ENCODE data around the gene AP5Z1. TPM values are rescaled to one million over a fixed set of nuclear protein-coding genes. Genes with fewer than 3 reads are reported as not detected.

Gene AP5Z1
- polyA plus RNA-seq, 3 donors = 30.8 to 75.2 (median 33.8) TPM

- peak overlapping the region in 1 of 7 donors; percentile 21 for H3K27ac Mint-ChIP-seq
- no peak overlapping the region for H3K27ac ChIP-seq (ENCODE audit: low read depth in 1 of 2, low read length in 2 of 2)
- 83% methylated on average over 16 of the region's 23 CpGs for WGBS (ENCODE audit: insufficient coverage)
- no peaks in the 10 kb centered on the region for H3K27me3 Mint-ChIP-seq (ENCODE audit: low read depth in 3 of 3)
- H3K27me3 ChIP-seq (ENCODE audit: control insufficient read depth in 2 of 2, insufficient read depth in 2 of 2, low read length in 2 of 2) = no peaks in the 10 kb centered on the region
- peaks cover 0 to 25% of the 10 kb centered on the region in 2 donors for H3K36me3 ChIP-seq (replicated peaks in 1 of 2; ENCODE audit: control insufficient read depth in 1 of 2, insufficient read depth in 2 of 2, low read length in 2 of 2)
- peaks cover 98% of the 10 kb centered on the region for H3K79me2 ChIP-seq (ENCODE audit: insufficient read depth, low read length)
- DNase-seq = no peak
- H3K4me2 ChIP-seq (replicated peaks; ENCODE audit: extremely low read depth, low read length, poor library complexity, severe bottlenecking) = no peak overlapping the region
- H3K4me1 ChIP-seq (ENCODE audit: control insufficient read depth in 1 of 2, insufficient read depth in 2 of 2, low read length in 2 of 2) = peaks cover 25 to 40% of the 10 kb centered on the region in 2 donors
- peaks cover 24 to 40% of the 10 kb centered on the region in 2 donors for H3K36me3 Mint-ChIP-seq
- peaks cover 57% of the 10 kb centered on the region for H3K4me1 Mint-ChIP-seq
- no peak overlapping the region for H3K4me3 Mint-ChIP-seq
- H2AFZ ChIP-seq (ENCODE audit: insufficient read depth, low read depth, low read length, poor library complexity, severe bottlenecking) = no peak overlapping the region
- no peak overlapping the region for H3K4me3 ChIP-seq (replicated peaks in 1 of 3; ENCODE audit: low read depth in 2 of 3, low read length in 3 of 3)
- H3K9me3 Mint-ChIP-seq = peaks cover 0 to 4% (median 0%) of the 10 kb centered on the region in 7 donors
- H3K9ac ChIP-seq (ENCODE audit: insufficient read depth, low read length, poor library complexity, severe bottlenecking) = no peak overlapping the region
- peaks cover 91% of the 10 kb centered on the region for H4K20me1 ChIP-seq (ENCODE audit: insufficient read depth, low read length)
- intact Hi-C loops (cut with micrococcal nuclease) = no loop called here
- H3K9me3 ChIP-seq (replicated peaks in 1 of 2; ENCODE audit: control insufficient read depth in 1 of 2, insufficient read depth in 1 of 2, low read length in 2 of 2) = no peaks in the 10 kb centered on the region
- no peak for TF ChIP-seq CTCF (IDR thresholded peaks at IDR 0.05)
Measured at GRCh38 chr7:4734587-4735345, 40.7 kb upstream of the AP5Z1 start.

- Histone ChIP-seq H3K27ac (ENCODE audit: low read depth in 1 of 2, low read length in 2 of 2) (no peak overlapping the region), H3K36me3 (replicated peaks in 1 of 2; ENCODE audit: control insufficient read depth in 1 of 2, insufficient read depth in 2 of 2, low read length in 2 of 2) (peaks cover 13 to 23% of the 10 kb centered on the region in 2 donors), H2AFZ (ENCODE audit: insufficient read depth, low read depth, low read length, poor library complexity, severe bottlenecking) (no peak overlapping the region), H3K9ac (ENCODE audit: insufficient read depth, low read length, poor library complexity, severe bottlenecking) (no peak overlapping the region), H3K4me1 (ENCODE audit: control insufficient read depth in 1 of 2, insufficient read depth in 2 of 2, low read length in 2 of 2) (peaks cover 24 to 39% of the 10 kb centered on the region in 2 donors), H3K4me3 (replicated peaks in 1 of 3; ENCODE audit: low read depth in 2 of 3, low read length in 3 of 3) (no peak overlapping the region), H3K9me3 (replicated peaks in 1 of 2; ENCODE audit: control insufficient read depth in 1 of 2, insufficient read depth in 1 of 2, low read length in 2 of 2) (no peaks in the 10 kb centered on the region), H3K27me3 (ENCODE audit: control insufficient read depth in 2 of 2, insufficient read depth in 2 of 2, low read length in 2 of 2) (no peaks in the 10 kb centered on the region), H4K20me1 (ENCODE audit: insufficient read depth, low read length) (peaks cover 66% of the 10 kb centered on the region), H3K79me2 (ENCODE audit: insufficient read depth, low read length) (peaks cover 91% of the 10 kb centered on the region), H3K4me2 (replicated peaks; ENCODE audit: extremely low read depth, low read length, poor library complexity, severe bottlenecking) (no peak overlapping the region)
- H3K27me3 Mint-ChIP-seq (ENCODE audit: low read depth in 3 of 3) = no peaks in the 10 kb centered on the region
- peaks cover 48% of the 10 kb centered on the region for H3K4me1 Mint-ChIP-seq
- 88% methylated on average over 12 of the region's 15 CpGs for WGBS (ENCODE audit: insufficient coverage)
- intact Hi-C loops (cut with micrococcal nuclease) = no loop called here
- peak overlapping the region in 5 of 7 donors; percentile 9 to 62 (median 42) for H3K27ac Mint-ChIP-seq
- H3K9me3 Mint-ChIP-seq = peaks cover 0 to 3% (median 0%) of the 10 kb centered on the region in 7 donors
- TF ChIP-seq CTCF (IDR thresholded peaks at IDR 0.05) = no peak
- H3K4me3 Mint-ChIP-seq = no peak overlapping the region
- no peak for DNase-seq
- peaks cover 29 to 44% of the 10 kb centered on the region in 2 donors for H3K36me3 Mint-ChIP-seq
Measured at GRCh38 chr7:4737300-4737699, 38.1 kb upstream of the AP5Z1 start.
